Omental fat pad (tissue), 4 donors: ENCODE data around the gene ZDHHC18. TPM values are rescaled to one million over a fixed set of nuclear protein-coding genes. Genes with fewer than 3 reads are reported as not detected.
"Not testable (repeated sequence)": the region's sequence is repeated elsewhere in the genome, so short reads cannot be mapped to it uniquely, and the experiment has no call there.

Source experiments
- ATAC-seq: fragments of 150-250 bp; one replicate; pipeline ENCODE4 v1.9.1; 2016; ENCODE audit warnings: mild to moderate bottlenecking, moderate library complexity; ENCODE audit not compliant: low FRiP score
- DNase-seq: peaks from one replicate; pipeline ENCODE4 v3.0.0-alpha.2; 2019; ENCODE audit warnings: low spot score
- total RNA-seq, 4 donors: library from RNA; depleted of rRNA; stranded (reverse); fragments of >200 nt; gene quantifications; one replicate each; pipeline ENCODE4 v1.1.0, GENCODE V29; 2016
- TF ChIP-seq, protein P1 (sequence below), 3 donors: fragments of 450-650 bp; IDR thresholded peaks; one replicate each; pipeline ENCODE4 v1.5.1; 2016 to 2017; ENCODE audit warnings: antibody characterized with exemption in 3 of 3, mild to moderate bottlenecking in 3 of 3, moderate library complexity in 2 of 3

Gene ZDHHC18
- total RNA-seq, 4 donors from 2014 or later, result 27.4 to 81.1 (median 33.5) TPM

DNA sequence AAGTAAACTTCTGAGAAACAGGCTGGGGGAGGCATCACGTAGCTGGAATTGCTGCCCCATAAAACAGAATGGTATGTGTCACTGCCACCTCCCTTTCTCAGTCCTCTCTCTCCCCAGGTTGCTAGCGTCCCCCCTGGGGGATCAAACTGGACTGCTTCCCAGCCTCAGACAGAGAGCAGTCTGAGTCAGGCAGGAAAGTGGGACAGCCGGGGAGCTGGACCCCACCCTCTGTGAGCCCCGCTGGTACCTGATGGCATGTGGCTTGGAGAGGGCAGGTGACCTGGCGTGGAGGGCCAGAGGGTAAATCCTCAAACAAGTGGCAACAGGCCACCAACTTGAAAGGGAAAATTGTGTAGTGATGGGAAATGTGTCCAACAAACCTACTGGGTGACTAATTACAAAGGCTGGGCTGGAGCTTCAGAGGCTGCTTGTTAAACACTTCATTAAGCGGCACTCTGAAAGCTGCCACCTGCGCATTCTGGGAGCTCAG lies 35.4 kb downstream of the ZDHHC18 start:
- TF ChIP-seq, protein P1, sequence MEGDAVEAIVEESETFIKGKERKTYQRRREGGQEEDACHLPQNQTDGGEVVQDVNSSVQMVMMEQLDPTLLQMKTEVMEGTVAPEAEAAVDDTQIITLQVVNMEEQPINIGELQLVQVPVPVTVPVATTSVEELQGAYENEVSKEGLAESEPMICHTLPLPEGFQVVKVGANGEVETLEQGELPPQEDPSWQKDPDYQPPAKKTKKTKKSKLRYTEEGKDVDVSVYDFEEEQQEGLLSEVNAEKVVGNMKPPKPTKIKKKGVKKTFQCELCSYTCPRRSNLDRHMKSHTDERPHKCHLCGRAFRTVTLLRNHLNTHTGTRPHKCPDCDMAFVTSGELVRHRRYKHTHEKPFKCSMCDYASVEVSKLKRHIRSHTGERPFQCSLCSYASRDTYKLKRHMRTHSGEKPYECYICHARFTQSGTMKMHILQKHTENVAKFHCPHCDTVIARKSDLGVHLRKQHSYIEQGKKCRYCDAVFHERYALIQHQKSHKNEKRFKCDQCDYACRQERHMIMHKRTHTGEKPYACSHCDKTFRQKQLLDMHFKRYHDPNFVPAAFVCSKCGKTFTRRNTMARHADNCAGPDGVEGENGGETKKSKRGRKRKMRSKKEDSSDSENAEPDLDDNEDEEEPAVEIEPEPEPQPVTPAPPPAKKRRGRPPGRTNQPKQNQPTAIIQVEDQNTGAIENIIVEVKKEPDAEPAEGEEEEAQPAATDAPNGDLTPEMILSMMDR (IDR thresholded peaks at IDR 0.05), result no peak
- no peak for ATAC-seq
- DNase-seq, result no peak

DNA sequence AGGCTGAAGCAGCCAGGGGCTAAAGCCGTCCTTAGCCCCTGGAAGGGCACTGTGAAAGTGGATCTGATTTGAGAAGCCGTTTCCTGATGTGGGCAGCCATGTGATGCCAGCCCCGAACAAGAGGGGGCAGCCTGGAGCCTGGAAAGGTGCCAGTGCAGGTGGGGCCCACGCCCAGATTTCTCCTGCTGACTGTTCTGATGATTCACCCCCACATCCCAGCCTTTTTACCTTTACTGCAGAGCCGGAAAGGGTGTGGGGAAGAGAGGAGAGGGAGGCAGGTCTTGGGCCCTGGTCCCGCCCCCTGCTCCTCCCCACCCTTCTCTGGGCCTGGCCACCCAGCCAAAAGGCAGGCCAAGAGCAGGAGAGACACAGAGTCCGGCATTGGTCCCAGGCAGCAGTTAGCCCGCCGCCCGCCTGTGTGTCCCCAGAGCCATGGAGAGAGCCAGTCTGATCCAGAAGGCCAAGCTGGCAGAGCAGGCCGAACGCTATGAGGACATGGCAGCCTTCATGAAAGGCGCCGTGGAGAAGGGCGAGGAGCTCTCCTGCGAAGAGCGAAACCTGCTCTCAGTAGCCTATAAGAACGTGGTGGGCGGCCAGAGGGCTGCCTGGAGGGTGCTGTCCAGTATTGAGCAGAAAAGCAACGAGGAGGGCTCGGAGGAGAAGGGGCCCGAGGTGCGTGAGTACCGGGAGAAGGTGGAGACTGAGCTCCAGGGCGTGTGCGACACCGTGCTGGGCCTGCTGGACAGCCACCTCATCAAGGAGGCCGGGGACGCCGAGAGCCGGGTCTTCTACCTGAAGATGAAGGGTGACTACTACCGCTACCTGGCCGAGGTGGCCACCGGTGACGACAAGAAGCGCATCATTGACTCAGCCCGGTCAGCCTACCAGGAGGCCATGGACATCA lies 36.5 kb downstream of the ZDHHC18 start, which contains the start of gene SFN:
SFN (plus strand) TSS at position 369 of the 904 bp plus-strand sequence; CDS start at position 433, 64 bp downstream.
- DNase-seq, result no peak
- TF ChIP-seq, protein P1 (IDR thresholded peaks at IDR 0.05), result no peak
- no peak for ATAC-seq

DNA sequence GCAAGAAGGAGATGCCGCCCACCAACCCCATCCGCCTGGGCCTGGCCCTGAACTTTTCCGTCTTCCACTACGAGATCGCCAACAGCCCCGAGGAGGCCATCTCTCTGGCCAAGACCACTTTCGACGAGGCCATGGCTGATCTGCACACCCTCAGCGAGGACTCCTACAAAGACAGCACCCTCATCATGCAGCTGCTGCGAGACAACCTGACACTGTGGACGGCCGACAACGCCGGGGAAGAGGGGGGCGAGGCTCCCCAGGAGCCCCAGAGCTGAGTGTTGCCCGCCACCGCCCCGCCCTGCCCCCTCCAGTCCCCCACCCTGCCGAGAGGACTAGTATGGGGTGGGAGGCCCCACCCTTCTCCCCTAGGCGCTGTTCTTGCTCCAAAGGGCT lies 37.2 kb downstream of the ZDHHC18 start:
- DNase-seq, result no peak
- TF ChIP-seq, protein P1 (IDR thresholded peaks at IDR 0.05), result no peak

DNA sequence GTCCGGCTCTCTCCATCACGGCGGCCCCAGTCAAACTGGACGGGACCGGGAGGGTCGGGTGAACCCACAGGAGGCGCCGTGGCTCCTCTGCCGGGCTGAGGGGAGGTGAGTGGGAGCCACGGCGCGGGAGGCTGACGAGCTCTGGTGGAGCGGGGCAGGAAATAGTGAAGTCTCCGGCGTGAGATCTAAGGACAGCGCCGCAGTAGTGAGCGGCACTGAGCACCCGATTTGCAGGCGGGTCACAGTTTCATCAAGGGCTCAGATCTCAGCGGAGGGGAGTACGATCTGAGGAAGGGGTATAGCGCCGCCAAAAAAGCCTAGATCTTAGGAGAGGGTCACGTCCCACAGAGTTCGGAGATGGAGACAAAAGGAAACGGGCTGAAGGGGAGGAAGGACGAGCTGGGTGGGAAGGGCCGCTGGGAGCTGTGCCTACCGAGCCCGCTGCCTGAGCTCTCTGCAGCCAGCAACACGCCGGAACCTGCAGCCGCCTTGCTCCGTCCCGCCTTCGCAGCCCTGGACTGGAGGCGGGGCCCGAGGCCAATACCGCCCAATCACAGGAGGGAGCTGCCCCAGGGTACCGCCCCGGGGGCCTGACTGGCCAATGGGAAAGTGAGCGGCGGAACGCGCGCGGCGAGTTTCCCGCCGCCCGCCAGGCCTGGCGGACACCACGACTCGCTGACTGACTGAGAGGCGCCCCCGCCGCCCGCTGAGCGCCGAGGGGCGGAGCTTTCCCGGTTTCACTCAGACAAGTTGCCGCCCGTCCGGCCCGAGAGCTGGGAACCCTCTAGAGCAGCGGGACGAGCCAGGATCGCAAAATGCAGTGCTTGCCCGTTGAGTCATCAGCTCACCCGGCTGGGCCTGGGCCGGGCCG lies 38.4 kb downstream of the ZDHHC18 start:
- TF ChIP-seq, protein P1 (IDR thresholded peaks at IDR 0.05), result no peak
- DNase-seq, result peak; percentile 72
- peak; percentile 96 for ATAC-seq

More for the DNA sequence above, 37.2 kb downstream of the ZDHHC18 start:
- no peak for ATAC-seq

DNA sequence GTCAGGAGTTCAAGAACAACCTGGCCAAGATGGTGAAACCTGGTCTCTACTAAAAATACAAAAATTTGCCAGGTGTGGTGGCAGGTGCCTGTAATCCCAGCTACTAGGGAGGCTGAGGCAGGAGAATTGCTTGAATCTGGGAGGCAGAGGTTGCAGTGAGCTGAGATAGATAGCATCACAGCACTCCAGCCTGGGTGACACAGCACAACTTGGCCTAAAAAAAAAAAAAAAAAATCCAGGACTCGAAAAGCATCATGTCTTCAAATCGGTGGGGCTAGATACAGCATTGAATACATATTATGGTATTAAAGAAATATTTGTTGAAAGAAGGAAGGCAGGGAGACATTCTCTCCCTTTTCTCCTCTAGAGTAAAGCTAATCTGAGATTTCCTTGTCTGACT lies 46.6 kb downstream of the ZDHHC18 start:
- not testable (repeated sequence) for ATAC-seq, DNase-seq

DNA sequence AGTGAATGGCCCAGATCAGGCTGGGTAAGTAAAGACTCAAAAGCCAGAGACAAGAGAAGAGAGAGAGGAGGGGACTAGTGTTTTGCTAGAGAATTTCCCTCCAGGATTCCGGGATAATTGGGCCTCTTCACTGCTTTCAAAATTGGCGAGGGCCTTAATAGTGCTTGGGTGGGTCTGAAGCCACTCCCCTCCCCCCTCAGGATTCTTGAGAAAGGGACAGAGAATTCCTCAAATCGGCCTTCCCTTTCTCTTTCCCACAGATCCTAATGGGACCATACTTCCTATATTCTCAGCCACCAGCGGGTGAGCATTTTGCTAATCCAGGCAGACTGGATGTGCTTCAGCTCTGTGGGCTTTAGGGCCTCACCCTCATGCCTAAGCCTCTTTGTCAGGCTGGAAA lies 48.4 kb downstream of the ZDHHC18 start:
- ATAC-seq (no peak), DNase-seq (no peak)
- TF ChIP-seq, protein P1 (IDR thresholded peaks at IDR 0.05), result no peak

DNA sequence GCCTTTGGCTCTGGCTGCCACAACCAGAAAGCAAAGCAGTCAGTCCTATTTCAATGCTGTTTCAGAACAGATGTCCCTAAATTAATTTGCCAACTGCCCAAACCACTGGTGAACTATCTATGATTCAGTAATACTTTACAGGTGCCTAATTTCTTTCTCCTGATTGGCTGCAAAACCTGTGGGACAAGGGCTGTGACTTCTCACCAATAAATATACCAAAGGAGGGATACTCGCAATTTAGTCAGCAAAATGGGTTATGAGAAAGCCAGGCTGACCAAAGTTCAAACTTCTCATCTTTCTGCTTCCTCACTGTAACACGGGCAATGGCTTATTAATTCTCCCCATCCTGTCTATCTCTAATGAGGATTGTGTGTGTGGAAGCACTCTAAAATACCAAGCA lies 50.8 kb downstream of the ZDHHC18 start:
- no peak for ATAC-seq
- TF ChIP-seq, protein P1 (IDR thresholded peaks at IDR 0.05), result no peak
- no peak for DNase-seq
